K562 treated with DMSO at 1 percent for 12 hours (cell line): ENCODE measurements around the gene CEP63. TPM values are rescaled to one million over a fixed set of nuclear protein-coding genes. Genes with fewer than 3 reads are reported as not detected.

ENCODE experiments used
- total RNA-seq: library from RNA; unstranded; fragments of 300-600 nt; gene quantifications from 2 replicates; pipeline ENCODE4 v1.2.3, GENCODE V29; 2022; ENCODE audit not compliant: insufficient read depth

Gene CEP63
- 8.2 and 10.4 TPM in 2 replicates for total RNA-seq

GRCh38 chr3:134485718-134486576 is at the start of gene CEP63, which contains the start of gene ANAPC13:
CEP63 (plus strand) TSS chr3:134486057; CDS start chr3:134495321, 9,264 bp downstream.
ANAPC13 (minus strand) TSS chr3:134485985; CDS start chr3:134482904, 3,081 bp downstream.

Other genes starting within 250 kb of the CEP63 start
- 4.1 and 9.0 TPM in 2 replicates for gene RYK, start 235.2 kb upstream of the CEP63 start, total RNA-seq
- not detected in 2 replicates for gene AMOTL2, start 111.6 kb upstream of the CEP63 start, total RNA-seq
- 39.5 and 49.5 TPM in 2 replicates for gene ANAPC13, start 72 bp upstream of the CEP63 start, total RNA-seq
- not detected in 2 replicates for gene KY, start 165.0 kb downstream of the CEP63 start, total RNA-seq